Measurements from ENCODE around the gene PROC. TPM values are rescaled to one million over a fixed set of nuclear protein-coding genes. Genes with fewer than 3 reads are reported as not detected.

Gene PROC
- total RNA-seq, 1 experiment from 2014 or later = not detected

- DNase-seq (ENCODE audit: low read depth, low spot score) = no peak
- Histone ChIP-seq H3K79me2 (ENCODE audit: insufficient read depth, low read length) (peaks cover 78% of the 10 kb centered on the region), H3K9ac (ENCODE audit: low read length) (no peak overlapping the region), H3K9me2 (ENCODE audit: insufficient read depth) (no peaks in the 10 kb centered on the region), H3K4me1 (ENCODE audit: control insufficient read depth in 1 of 2, insufficient read depth in 2 of 2, low read length in 2 of 2) (peaks cover 7 to 9% of the 10 kb centered on the region in 2 experiments; a peak in 2 of 4 replicates), H2AFZ (ENCODE audit: low read depth, low read length, poor library complexity, severe bottlenecking) (no peak overlapping the region), H3K9me3 (ENCODE audit: control insufficient read depth in 1 of 2, insufficient read depth in 1 of 2, low read depth in 1 of 2, low read length in 2 of 2) (no peaks in the 10 kb centered on the region), H3K4me2 (ENCODE audit: low read length) (no peak overlapping the region), H3K4me3 (replicated peaks in 1 of 2; ENCODE audit: low read depth in 1 of 2, low read length in 2 of 2) (no peak overlapping the region), H3K27me3 (ENCODE audit: insufficient read depth, low read length) (no peaks in the 10 kb centered on the region), H3K27ac (ENCODE audit: low read depth, low read length) (no peak overlapping the region), H3K36me3 (ENCODE audit: control insufficient read depth in 1 of 2, insufficient read depth in 2 of 2, low read length in 2 of 2) (no peaks in the 10 kb centered on the region), H4K20me1 (ENCODE audit: insufficient read depth) (0 out of 2 replicates have a peak, but pooled peaks cover 13% of the 10 kb centered on the region)
- no peak for ATAC-seq
- ChIA-PET CTCF (interaction anchor here (1.2 kb wide), 1 partner anchor 97 kb away, joined by 3 read pairs; no protein-coding TSS in a partner anchor), RAD21 (ENCODE audit: low non-redundant PET in 1 of 2, low total read pairs in 2 of 2, uncharacterized antibody in 2 of 2, unreplicated experiment in 2 of 2) (no interaction called here), POLR2A (no interaction called here)
- BruUV-seq (replicated peaks) = no TSS peak
- TF ChIP-seq JUND (IDR thresholded peaks at IDR 0.05) (no peak), CEBPB (IDR thresholded peaks at IDR 0.05; ENCODE audit: low read depth) (no peak), EZH2phosphoT487 (IDR thresholded peaks at IDR 0.05; ENCODE audit: borderline replicate concordance) (no peak), ZNF274 (IDR thresholded peaks at IDR 0.05; ENCODE audit: low read depth, low read length) (no peak), ATF3 (IDR thresholded peaks at IDR 0.05) (no peak), SRF (IDR thresholded peaks at IDR 0.05; ENCODE audit: low read depth) (no peak), POLR2A (IDR thresholded peaks at IDR 0.05; ENCODE audit: borderline replicate concordance, extremely low read depth, insufficient read depth, insufficient read length) (no peak), FOSL1 (IDR thresholded peaks at IDR 0.05; ENCODE audit: low read depth) (no peak), CBX3 (IDR thresholded peaks at IDR 0.05; ENCODE audit: low read depth) (no peak), TCF7L2 (IDR thresholded peaks at IDR 0.05; ENCODE audit: borderline replicate concordance, extremely low read depth, insufficient read depth, insufficient read length) (no peak)
- intact Hi-C loops (cut with micrococcal nuclease) = no loop called here
Measured at GRCh38 chr2:127382831-127383230, 35.4 kb upstream of the PROC start.

GRCh38 chr2:127384529-127384928, 33.7 kb upstream of the PROC start:
- POLR2A ChIA-PET = no interaction called here
- Histone ChIP-seq H4K20me1 (ENCODE audit: insufficient read depth) (0 out of 2 replicates have a peak, but pooled peaks cover 9% of the 10 kb centered on the region), H3K27me3 (ENCODE audit: insufficient read depth, low read length) (no peaks in the 10 kb centered on the region), H3K36me3 (ENCODE audit: control insufficient read depth in 1 of 2, insufficient read depth in 2 of 2, low read length in 2 of 2) (no peaks in the 10 kb centered on the region), H3K9me2 (ENCODE audit: insufficient read depth) (no peaks in the 10 kb centered on the region), H3K79me2 (ENCODE audit: insufficient read depth, low read length) (peaks cover 63% of the 10 kb centered on the region), H3K9ac (ENCODE audit: low read length) (no peak overlapping the region), H3K9me3 (ENCODE audit: control insufficient read depth in 1 of 2, insufficient read depth in 1 of 2, low read depth in 1 of 2, low read length in 2 of 2) (no peaks in the 10 kb centered on the region), H3K4me1 (ENCODE audit: control insufficient read depth in 1 of 2, insufficient read depth in 2 of 2, low read length in 2 of 2) (peaks cover 14 to 18% of the 10 kb centered on the region in 2 experiments), H3K4me2 (ENCODE audit: low read length) (no peak overlapping the region), H3K27ac (ENCODE audit: low read depth, low read length) (no peak overlapping the region), H3K4me3 (replicated peaks in 1 of 2; ENCODE audit: low read depth in 1 of 2, low read length in 2 of 2) (no peak overlapping the region), H2AFZ (ENCODE audit: low read depth, low read length, poor library complexity, severe bottlenecking) (no peak overlapping the region)
- no peak for DNase-seq (ENCODE audit: low read depth, low spot score)
- no TSS peak for BruUV-seq (replicated peaks)
- intact Hi-C loops (cut with micrococcal nuclease) = no loop called here
- ATAC-seq = no peak
- CTCF ChIA-PET = no interaction called here
- RAD21 ChIA-PET (ENCODE audit: low non-redundant PET in 1 of 2, low total read pairs in 2 of 2, uncharacterized antibody in 2 of 2, unreplicated experiment in 2 of 2) = no interaction called here
- TF ChIP-seq POLR2A (IDR thresholded peaks at IDR 0.05; ENCODE audit: borderline replicate concordance, extremely low read depth, insufficient read depth, insufficient read length) (no peak), CBX3 (IDR thresholded peaks at IDR 0.05; ENCODE audit: low read depth) (no peak), SP1 (IDR thresholded peaks at IDR 0.05; ENCODE audit: low read depth) (no peak), POLR2AphosphoS5 (IDR thresholded peaks at IDR 0.05; ENCODE audit: low read depth, low read length) (no peak), FOSL1 (IDR thresholded peaks at IDR 0.05; ENCODE audit: low read depth) (no peak), EZH2 (IDR thresholded peaks at IDR 0.05) (no peak), ZBTB33 (IDR thresholded peaks at IDR 0.05; ENCODE audit: extremely low read depth, insufficient replicate concordance, low read length) (no peak), CEBPB (IDR thresholded peaks at IDR 0.05; ENCODE audit: low read depth) (no peak), EGR1 (IDR thresholded peaks at IDR 0.05; ENCODE audit: low read depth) (no peak), YY1 (IDR thresholded peaks at IDR 0.05; ENCODE audit: extremely low read depth, insufficient replicate concordance, low read depth, low read length) (no peak)

All from HCT116 (cell line).